Right cardiac atrium (tissue), 5 donors: ENCODE measurements around the gene CALM3. TPM values are rescaled to one million over a fixed set of nuclear protein-coding genes. Genes with fewer than 3 reads are reported as not detected.

ENCODE experiments used
- ATAC-seq, 2 donors: fragments of 200-7000 bp; cut with Tn5 transposase; one replicate each; pipeline versions ENCODE4 v1.8.0 to v1.9.1; 2020; ENCODE audit warnings: moderate library complexity in 2 of 2, mild to moderate bottlenecking in 1 of 2
- DNase-seq, 3 donors: peaks; one replicate each; pipeline ENCODE4 v3.0.0-alpha.2; 2020
- H3K27ac ChIP-seq: one replicate; pipeline ENCODE4 v1.5.1; 2013; ENCODE audit warnings: mild to moderate bottlenecking, low read length, control low read depth, moderate library complexity
- H3K27me3 ChIP-seq: one replicate; pipeline ENCODE4 v1.6.1; 2013; ENCODE audit not compliant: control insufficient read depth, insufficient read depth
- H3K4me1 ChIP-seq: one replicate; pipeline ENCODE4 v1.6.1; 2013; ENCODE audit warnings: low read length; ENCODE audit not compliant: control insufficient read depth, insufficient read depth
- H3K4me3 ChIP-seq: one replicate; pipeline ENCODE4 v1.5.1; 2013; ENCODE audit warnings: low read length, control low read depth
- H3K9me3 ChIP-seq: one replicate; pipeline ENCODE4 v1.6.1; 2013; ENCODE audit warnings: low read length; ENCODE audit not compliant: control insufficient read depth
- WGBS: extraction: QIAGEN DNeasy Blood & Tissue Kit; methylation state at CpG from one replicate; pipeline ENCODE4 v1.1.7; 2013; 5-methylcytosine and 5-hydroxymethylcytosine counted together
- intact Hi-C, 4 donors: fragments of 100-400 bp; cut with DNase I; formaldehyde crosslinking; loops; one replicate each; pipeline versions ENCODE4 v1.11.0 to v1.14.0; 2022 to 2023
- polyA plus RNA-seq: library from polyadenylated mRNA; stranded (reverse); fragments of 200-250 nt; gene quantifications from one replicate; pipeline ENCODE4 v1.2.3, GENCODE V29; 2013
- total RNA-seq, 4 donors: library from RNA; stranded (reverse); fragmentation: NEBNext Ultra II Directional; extraction: Animal tissue kit (Norgen Biotek cat#: 25700); gene quantifications; one replicate each; pipeline ENCODE4 v1.2.1, GENCODE V29; 2021
- donor health status: healthy with polysubstance abuse.
- donor health status: DM: no; HTN: yes; CAD: no.
- donor health status: DM: no; HTN: no; CAD: no.
- donor health status: DM: no; HTN: yes; CAD: no; lungs with severe emphysema.
- donor health status: DM: yes; HTN: yes; CAD: no.

CALM3 gene
- total and polyA plus RNA-seq, 5 donors, result 232 to 365 (median 346) TPM

DNA sequence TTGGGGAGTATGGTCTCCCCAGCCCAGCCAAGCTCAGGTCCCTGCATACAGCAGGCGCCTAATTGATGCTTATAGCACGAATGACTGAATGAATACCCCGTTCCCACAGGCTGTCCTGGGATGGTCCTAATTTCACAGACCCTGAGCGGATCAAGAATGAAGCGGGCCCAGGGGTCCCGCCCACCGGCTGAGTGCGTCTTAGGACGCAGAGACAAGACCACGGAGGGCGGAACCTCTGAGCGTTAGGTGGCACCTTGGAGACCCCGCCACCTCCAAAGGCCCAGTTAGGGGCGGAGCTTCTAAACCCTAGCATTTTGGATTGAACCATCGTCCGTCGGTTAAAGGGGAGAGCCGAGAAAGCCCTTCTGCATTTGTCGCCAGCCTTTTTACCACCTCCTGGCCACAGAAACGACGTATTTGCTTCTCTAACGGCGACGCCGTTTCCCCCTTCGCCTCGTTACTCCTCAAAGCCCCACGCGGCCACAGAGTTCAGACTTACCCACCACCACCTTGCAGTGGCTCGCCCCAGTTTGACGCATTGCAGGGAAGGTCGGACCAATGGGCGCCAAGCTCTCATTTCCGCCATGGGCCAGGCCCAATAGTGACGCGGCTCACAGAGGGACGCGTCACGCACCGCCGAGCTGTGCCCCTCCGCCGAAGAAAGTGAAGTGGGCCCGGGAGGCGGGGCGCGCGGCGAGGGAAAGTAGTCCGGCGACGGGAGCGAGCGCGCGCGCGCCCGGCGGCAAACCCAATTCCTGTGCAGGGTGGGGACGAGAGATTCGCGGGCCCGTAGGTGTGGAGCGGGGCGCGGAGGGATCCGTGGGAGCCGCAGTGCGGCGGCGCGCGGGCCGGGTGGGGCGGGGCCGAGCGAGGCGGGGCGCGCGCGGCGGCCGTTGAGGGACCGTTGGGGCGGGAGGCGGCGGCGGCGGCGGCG is 479 bp upstream of the CALM3 start:
- peak; percentile 92 for ATAC-seq
- Histone ChIP-seq H3K9me3 (no peaks in the 10 kb centered on the region), H3K4me1 (peaks cover 9% of the 10 kb centered on the region), H3K27ac (peak overlapping the region; percentile 98), H3K4me3 (peak overlapping the region; percentile 98), H3K27me3 (no peaks in the 10 kb centered on the region)
- intact Hi-C loops, result no loop called here
- 1% methylated on average over 93 of the region's 93 CpGs for WGBS
- peak; percentile 98 to 100 (median 99) for DNase-seq

DNA sequence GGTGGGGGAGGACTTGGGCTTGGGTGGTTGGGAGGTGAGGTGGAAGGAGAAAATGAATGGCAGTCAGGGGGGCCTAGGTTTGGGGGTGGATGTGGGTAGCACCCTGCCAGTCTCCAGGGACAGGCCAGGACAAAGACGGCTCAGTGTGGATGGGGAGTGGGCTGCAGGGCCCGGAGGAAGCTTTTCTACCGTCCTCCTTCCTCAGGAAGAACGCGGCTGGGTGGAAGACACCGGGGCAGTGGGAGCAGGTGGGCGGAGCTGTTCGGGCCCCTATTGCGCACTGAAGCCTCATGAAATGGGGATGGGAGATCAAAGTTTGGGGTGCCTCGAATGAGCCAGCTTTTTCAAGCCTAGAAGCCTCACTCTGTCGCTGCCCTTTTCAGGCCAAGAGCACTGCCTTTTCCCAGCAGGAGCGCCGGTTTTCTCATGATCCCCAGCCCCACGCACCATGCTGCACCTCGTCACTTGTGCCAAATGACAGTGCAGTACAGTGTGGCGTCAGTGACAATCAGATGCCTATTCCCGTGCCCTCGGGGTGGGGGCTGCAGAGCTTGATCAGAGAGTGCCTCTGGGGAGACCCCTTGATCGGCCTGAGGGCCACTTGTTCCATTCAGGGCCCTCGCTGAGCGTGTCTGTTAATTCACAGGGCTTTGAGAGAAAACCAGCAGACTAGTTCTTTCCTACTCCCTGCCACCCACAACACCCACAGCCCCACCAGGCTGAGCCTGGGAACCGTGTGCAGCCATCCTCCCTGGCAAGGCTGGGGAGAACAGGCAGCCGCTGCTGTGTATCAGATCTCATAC is 1.5 kb downstream of the CALM3 start:
- peak overlapping the region; percentile 98 for H3K4me3 ChIP-seq
- H3K4me1 ChIP-seq, result peaks cover 9% of the 10 kb centered on the region
- intact Hi-C loops, result no loop called here
- WGBS, result 12% methylated on average over 23 of the region's 23 CpGs
- H3K9me3 ChIP-seq, result no peaks in the 10 kb centered on the region
- ATAC-seq, result no peak
- H3K27ac ChIP-seq, result peak overlapping the region; percentile 73
- no peaks in the 10 kb centered on the region for H3K27me3 ChIP-seq
- peak in 2 of 3 donors; percentile 57 to 67 for DNase-seq

GRCh38 chr19:46603195-46603637 is 2.1 kb downstream of the CALM3 start:
- H3K4me1 ChIP-seq, result peaks cover 9% of the 10 kb centered on the region
- H3K27me3 ChIP-seq, result no peaks in the 10 kb centered on the region
- ATAC-seq (no peak), DNase-seq (no peak)
- peak overlapping the region; percentile 98 for H3K4me3 ChIP-seq
- H3K9me3 ChIP-seq, result no peaks in the 10 kb centered on the region
- intact Hi-C loops, result no loop called here
- WGBS, result 31% methylated on average over 2 of the region's 2 CpGs
- H3K27ac ChIP-seq, result peak overlapping the region; percentile 73

GRCh38 chr19:46603752-46604231 is 2.7 kb downstream of the CALM3 start:
- ATAC-seq (no peak), DNase-seq (peak in 1 of 3 donors; percentile 56)
- Histone ChIP-seq H3K9me3 (no peaks in the 10 kb centered on the region), H3K27me3 (no peaks in the 10 kb centered on the region), H3K4me1 (peaks cover 9% of the 10 kb centered on the region), H3K4me3 (no peak overlapping the region), H3K27ac (no peak overlapping the region)
- intact Hi-C loops, result no loop called here
- 51% methylated on average over 9 of the region's 9 CpGs for WGBS

DNA sequence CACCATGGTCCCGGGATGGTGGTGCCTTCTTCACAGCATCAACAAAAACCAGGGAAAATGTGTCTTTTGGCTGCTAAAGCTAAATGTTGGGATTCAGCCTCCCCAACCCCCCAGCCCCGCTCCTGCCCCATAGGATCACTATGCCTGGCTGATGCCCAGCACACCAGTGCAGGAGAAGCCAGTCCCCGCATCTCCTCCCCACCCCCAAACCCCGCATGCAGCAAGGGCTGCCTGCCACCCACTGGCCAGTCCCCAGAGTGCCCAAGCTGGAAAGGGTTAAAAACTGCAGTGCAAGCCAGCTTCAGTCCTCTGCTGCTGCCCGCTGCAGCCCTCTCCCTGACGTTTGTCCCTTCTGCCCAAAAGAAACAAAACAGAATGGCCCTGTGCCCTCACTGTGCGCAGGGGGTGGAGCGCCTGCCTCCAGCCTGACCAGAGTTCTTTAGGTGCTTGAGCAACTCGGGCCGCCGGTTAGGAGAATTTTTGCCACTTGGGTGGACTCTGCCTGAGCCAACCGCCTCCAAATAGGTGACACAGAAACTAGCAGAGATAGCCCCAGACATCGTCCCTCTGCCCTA is 3.7 kb downstream of the CALM3 start:
- WGBS, result 50% methylated on average over 13 of the region's 13 CpGs
- intact Hi-C loops, result no loop called here

DNA sequence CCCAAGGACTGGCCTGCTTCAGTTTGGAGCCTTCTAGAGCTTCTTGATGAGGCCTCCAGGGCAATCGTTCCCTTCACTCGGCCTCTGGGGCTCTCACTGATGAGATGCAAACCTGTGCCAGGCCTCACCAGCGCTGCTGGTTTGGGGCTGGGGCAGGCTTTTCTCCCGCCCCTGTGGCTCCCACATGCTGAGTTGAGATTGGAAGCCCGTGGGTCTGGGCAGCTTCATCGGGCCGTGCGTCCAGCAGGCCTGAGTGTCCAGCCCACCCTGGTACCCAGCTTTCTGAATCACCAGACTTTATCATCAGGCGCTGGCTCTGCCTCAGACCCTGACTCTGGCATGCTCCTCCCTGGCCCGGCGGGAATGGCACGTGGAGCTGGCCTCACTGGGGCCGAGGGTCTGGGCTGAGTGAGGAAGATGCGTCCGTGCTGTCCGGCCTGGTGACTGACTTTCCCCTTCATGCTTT is 4.3 kb downstream of the CALM3 start:
- Histone ChIP-seq H3K4me3 (no peak overlapping the region), H3K9me3 (no peaks in the 10 kb centered on the region), H3K4me1 (peaks cover 9% of the 10 kb centered on the region), H3K27ac (peak overlapping the region; percentile 8), H3K27me3 (no peaks in the 10 kb centered on the region)
- ATAC-seq (no peak), DNase-seq (peak in 1 of 3 donors; percentile 63)
- WGBS, result 41% methylated on average over 16 of the region's 16 CpGs
- intact Hi-C loops, result no loop called here

More for the DNA sequence above, 3.7 kb downstream of the CALM3 start:
- Histone ChIP-seq H3K4me1 (peaks cover 9% of the 10 kb centered on the region), H3K27me3 (no peaks in the 10 kb centered on the region), H3K27ac (peak overlapping the region; percentile 8), H3K9me3 (no peaks in the 10 kb centered on the region), H3K4me3 (no peak overlapping the region)
- ATAC-seq (no peak), DNase-seq (peak in 1 of 3 donors; percentile 64)

DNA sequence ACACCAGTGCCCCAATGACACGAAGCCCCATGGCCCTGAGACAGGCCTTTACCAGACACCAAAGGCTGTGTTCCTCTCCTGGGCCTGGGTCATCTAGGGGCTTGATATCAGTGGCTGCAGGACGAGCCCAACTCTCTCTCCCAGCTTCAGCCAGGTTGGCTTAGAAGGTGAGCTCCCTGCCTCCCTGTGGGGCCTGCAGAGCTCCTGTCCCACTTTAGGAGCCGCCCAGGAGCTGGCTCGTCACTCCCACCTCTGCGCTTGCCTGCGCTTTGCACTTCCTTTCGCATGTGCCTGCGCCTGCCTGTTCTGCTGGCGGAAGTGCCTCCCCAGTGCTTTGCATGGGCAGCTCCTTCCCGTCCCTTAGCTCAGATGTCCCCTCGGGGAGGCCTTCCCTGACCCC is 4.9 kb downstream of the CALM3 start:
- Histone ChIP-seq H3K9me3 (no peaks in the 10 kb centered on the region), H3K4me3 (no peak overlapping the region), H3K27ac (no peak overlapping the region), H3K27me3 (no peaks in the 10 kb centered on the region), H3K4me1 (peaks cover 9% of the 10 kb centered on the region)
- DNase-seq (no peak), ATAC-seq (no peak)
- WGBS, result 77% methylated on average over 11 of the region's 11 CpGs
- intact Hi-C loops, result no loop called here

DNA sequence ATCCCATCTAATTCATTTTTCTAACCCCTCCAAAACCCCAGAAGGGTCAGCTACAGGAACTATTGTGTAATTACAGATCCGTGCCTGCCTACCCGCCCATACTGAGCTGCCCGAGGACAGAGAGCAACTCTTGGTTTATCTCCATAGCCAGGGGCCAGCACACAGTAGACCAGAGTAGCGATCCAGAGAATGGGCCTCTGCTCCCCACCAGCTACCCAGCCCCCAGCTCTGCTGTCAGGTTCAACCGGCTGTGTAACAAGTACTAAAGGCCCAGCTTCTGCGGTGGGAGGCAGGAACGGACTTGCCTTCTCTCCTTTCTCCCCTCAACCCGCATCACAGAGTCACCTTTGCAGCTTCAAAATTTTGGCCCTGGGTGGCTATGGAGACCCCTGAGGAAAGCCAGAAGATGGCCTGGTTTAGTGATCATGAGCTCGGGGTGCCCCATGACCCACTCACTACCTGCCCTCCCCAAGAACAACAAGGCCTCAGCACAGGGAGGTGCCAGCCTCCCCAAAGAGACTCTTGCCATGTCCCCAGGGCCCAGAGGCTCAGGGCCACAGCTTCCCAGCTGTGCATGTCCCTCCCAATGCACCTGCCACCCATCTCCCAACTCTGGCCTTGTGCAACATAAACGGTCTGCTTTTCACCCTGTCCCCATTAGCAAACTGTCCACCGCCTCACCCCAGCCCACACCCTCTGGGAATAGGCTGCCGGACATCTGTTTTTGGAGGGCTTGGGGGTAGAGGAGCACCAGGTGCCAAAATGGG is 5.7 kb downstream of the CALM3 start:
- Histone ChIP-seq H3K27me3 (no peaks in the 10 kb centered on the region), H3K4me3 (no peak overlapping the region), H3K9me3 (no peaks in the 10 kb centered on the region), H3K27ac (no peak overlapping the region), H3K4me1 (peaks cover 9% of the 10 kb centered on the region)
- DNase-seq (peak in 1 of 3 donors; percentile 32), ATAC-seq (no peak)
- 75% methylated on average over 12 of the region's 12 CpGs for WGBS
- intact Hi-C loops, result no loop called here

- no peak for ATAC-seq
- no peaks in the 10 kb centered on the region for H3K9me3 ChIP-seq
- H3K4me3 ChIP-seq, result no peak overlapping the region
- H3K27ac ChIP-seq, result no peak overlapping the region
- no peaks in the 10 kb centered on the region for H3K27me3 ChIP-seq
- peak in 1 of 3 donors; percentile 17 for DNase-seq
- H3K4me1 ChIP-seq, result peaks cover 9% of the 10 kb centered on the region
- intact Hi-C loops, result no loop called here
- WGBS, result 71% methylated on average over 12 of the region's 12 CpGs
These were observed 6.3 kb downstream of the CALM3 start for GRCh38 chr19:46607448-46607841.

DNA sequence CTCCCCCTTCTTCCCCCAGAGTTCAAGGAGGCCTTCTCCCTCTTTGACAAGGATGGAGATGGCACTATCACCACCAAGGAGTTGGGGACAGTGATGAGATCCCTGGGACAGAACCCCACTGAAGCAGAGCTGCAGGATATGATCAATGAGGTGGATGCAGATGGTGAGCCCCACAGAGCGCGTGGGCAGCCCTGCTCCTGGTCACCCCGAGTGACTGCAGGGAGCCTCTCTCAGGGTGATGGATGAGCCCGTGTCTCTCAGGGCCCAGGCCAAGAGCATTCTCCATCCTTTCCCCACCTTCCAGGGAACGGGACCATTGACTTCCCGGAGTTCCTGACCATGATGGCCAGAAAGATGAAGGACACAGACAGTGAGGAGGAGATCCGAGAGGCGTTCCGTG is 7.0 kb downstream of the CALM3 start:
- intact Hi-C loops, result no loop called here
- no peaks in the 10 kb centered on the region for H3K27me3 ChIP-seq
- WGBS, result 94% methylated on average over 9 of the region's 9 CpGs
- H3K9me3 ChIP-seq, result no peaks in the 10 kb centered on the region
- DNase-seq (peak in 1 of 3 donors; percentile 32), ATAC-seq (no peak)
- no peak overlapping the region for H3K4me3 ChIP-seq
- no peak overlapping the region for H3K27ac ChIP-seq
- H3K4me1 ChIP-seq, result peaks cover 5% of the 10 kb centered on the region
